HG03432 (cell line): ENCODE results near the gene JUP.
"Not testable (repeated sequence)": the region's sequence is repeated elsewhere in the genome, so short reads cannot be mapped to it uniquely, and the experiment has no call there.

Experiments
- ATAC-seq: cut with Tn5 transposase; IDR thresholded peaks from one replicate; pipeline ENCODE4 v1.9.1; 2021; ENCODE audit warnings: mild to moderate bottlenecking, moderate library complexity; ENCODE audit not compliant: unreplicated experiment

JUP gene

GRCh38 chr17:41781404-41782110 lies 5.0 kb downstream of the JUP start:
- ATAC-seq = no peak

- ATAC-seq = no peak
Observed at GRCh38 chr17:41779954-41780353, 6.6 kb downstream of the JUP start.

- no peak for ATAC-seq
Observed at GRCh38 chr17:41777574-41778188, 8.8 kb downstream of the JUP start.

GRCh38 chr17:41777157-41777573 lies 9.3 kb downstream of the JUP start:
- ATAC-seq = no peak

- ATAC-seq = not testable (repeated sequence)
Observed at GRCh38 chr17:41776262-41776900, 10.1 kb downstream of the JUP start.

GRCh38 chr17:41775394-41776226 lies 10.9 kb downstream of the JUP start:
- ATAC-seq = no peak

- ATAC-seq = no peak
Observed at GRCh38 chr17:41773731-41774193, 12.7 kb downstream of the JUP start.

GRCh38 chr17:41773190-41773588 lies 13.3 kb downstream of the JUP start:
- ATAC-seq = no peak

- no peak for ATAC-seq
Observed at GRCh38 chr17:41772586-41773189, 13.8 kb downstream of the JUP start.

- no peak for ATAC-seq
Observed at GRCh38 chr17:41772218-41772585, 14.3 kb downstream of the JUP start.

- ATAC-seq = no peak
Observed at GRCh38 chr17:41771389-41772206, 14.9 kb downstream of the JUP start.

- no peak for ATAC-seq
Observed at GRCh38 chr17:41769985-41770384, 16.5 kb downstream of the JUP start.

GRCh38 chr17:41769346-41769862 lies 17.1 kb downstream of the JUP start:
- ATAC-seq = no peak

GRCh38 chr17:41768682-41769288 lies 17.7 kb downstream of the JUP start:
- no peak for ATAC-seq

GRCh38 chr17:41767324-41768042 lies 19.0 kb downstream of the JUP start:
- ATAC-seq = no peak

GRCh38 chr17:41766135-41766534 lies 20.4 kb downstream of the JUP start:
- no peak for ATAC-seq

- no peak for ATAC-seq
Observed at GRCh38 chr17:41763327-41763726, 23.2 kb downstream of the JUP start.

- ATAC-seq = no peak
Observed at GRCh38 chr17:41762841-41763240, 23.7 kb downstream of the JUP start.

GRCh38 chr17:41762391-41762790 lies 24.1 kb downstream of the JUP start:
- no peak for ATAC-seq
